Suprapubic skin (tissue), 4 donors: Measurements from ENCODE around the gene UNKL.

ENCODE experiments used
- CTCF ChIP-seq, 2 donors: fragments of 200-600 bp in 1 of 2; fragments of 450-650 bp in 1 of 2; sonication (generic) in 1 of 2; IDR thresholded peaks; one replicate each; pipeline ENCODE4 v1.5.1; 2016 to 2019; ENCODE audit warnings: antibody characterized with exemption in 2 of 2, mild to moderate bottlenecking in 1 of 2, moderate library complexity in 1 of 2
- EP300 ChIP-seq: sonication (generic); formaldehyde crosslinking; IDR thresholded peaks from one replicate; pipeline ENCODE4 v1.6.1; 2017; ENCODE audit warnings: antibody characterized with exemption
- POLR2A ChIP-seq, 2 donors: fragments of 450-650 bp; IDR thresholded peaks; one replicate each; pipeline ENCODE4 v1.6.1; 2017; ENCODE audit warnings: antibody characterized with exemption in 2 of 2, mild to moderate bottlenecking in 2 of 2, moderate library complexity in 2 of 2
- POLR2AphosphoS5 ChIP-seq, 3 donors: sonication (generic); formaldehyde crosslinking; IDR thresholded peaks; one replicate each; pipeline ENCODE4 v1.6.1; 2017; ENCODE audit warnings: antibody characterized with exemption in 3 of 3

- TF ChIP-seq CTCF (IDR thresholded peaks at IDR 0.05) (no peak), POLR2AphosphoS5 (IDR thresholded peaks at IDR 0.05) (no peak), POLR2A (IDR thresholded peaks at IDR 0.05) (no peak), EP300 (no peak)
These were observed 21.6 kb upstream of the UNKL start for GRCh38 chr16:1435921-1436697.
